ENCODE results near the gene MPDU1.

- TF ChIP-seq CTCF (IDR thresholded peaks at IDR 0.05; ENCODE audit: low read depth, low read length, poor library complexity, severe bottlenecking) (no peak), EZH2phosphoT487 (IDR thresholded peaks at IDR 0.05; ENCODE audit: borderline replicate concordance, low read length) (no peak)
These were observed 45.6 kb upstream of the MPDU1 start for GRCh38 chr17:7538050-7538449.

All from DOHH2 (cell line).